H1 (cell line): ENCODE measurements around the gene ANKRD40. TPM values are rescaled to one million over a fixed set of nuclear protein-coding genes. Genes with fewer than 3 reads are reported as not detected.

Experiments used
- CTCF ChIA-PET: fragments of 300-600 bp; sonication (Branson Sonifier 250); formaldehyde crosslinking; loops from one replicate; lab custom pipeline; 2021; ENCODE audit not compliant: partially characterized antibody; lab: Charles Lee
- POLR2A ChIA-PET: fragments of 300-600 bp; sonication (Branson Sonifier 250); formaldehyde crosslinking; loops from one replicate; lab custom pipeline; 2021; ENCODE audit warnings: inconsistent platforms; ENCODE audit not compliant: partially characterized antibody; lab: Charles Lee
- DNase-seq, 2 experiments: peaks; one replicate each; pipeline versions ENCODE4 v3.0.0 to v3.0.0-alpha.2; 2010 to 2022; ENCODE audit warnings: low spot score in 2 of 2, low read depth in 1 of 2, mixed read lengths in 1 of 2
- FAIRE-seq: peaks from 2 replicates; lab custom pipeline; 2011; peaks lifted over from hg19 to GRCh38; lab: Jason Lieb, UNC
- H2AFZ ChIP-seq: 2 replicates; pipeline ENCODE4 v1.8.1; 2012; ENCODE audit warnings: low read length, inconsistent platforms
- H2AK5ac ChIP-seq: 2 replicates; pipeline ENCODE4 v1.6.1; 2013; ENCODE audit warnings: low read depth, low read length
- H2BK120ac ChIP-seq: replicated peaks from 2 replicates; pipeline ENCODE3; 2013; ENCODE audit warnings: low read depth, low read length, inconsistent platforms
- H2BK12ac ChIP-seq: 2 replicates; pipeline ENCODE4 v1.6.1; 2013; ENCODE audit warnings: low read depth, low read length
- H2BK15ac ChIP-seq: 2 replicates; pipeline ENCODE4 v1.6.1; 2013; ENCODE audit warnings: low read length
- H2BK20ac ChIP-seq: 2 replicates; pipeline ENCODE4 v1.6.1; 2013; ENCODE audit warnings: low read length
- H2BK5ac ChIP-seq: 2 replicates; pipeline ENCODE4 v1.6.1; 2013; ENCODE audit warnings: low read depth, low read length
- H3K14ac ChIP-seq: 2 replicates; pipeline ENCODE4 v1.6.1; 2013; ENCODE audit warnings: inconsistent platforms; ENCODE audit not compliant: insufficient read length
- H3K18ac ChIP-seq: 2 replicates; pipeline ENCODE4 v1.6.1; 2013; ENCODE audit warnings: low read length; ENCODE audit errors: extremely low read depth
- H3K23ac ChIP-seq: 2 replicates; pipeline ENCODE4 v1.6.1; 2013; ENCODE audit warnings: inconsistent platforms; ENCODE audit not compliant: insufficient read length
- H3K23me2 ChIP-seq: 2 replicates; pipeline ENCODE4 v1.6.1; 2013; ENCODE audit warnings: low read depth, low read length
- H3K27ac ChIP-seq: 2 replicates; pipeline ENCODE4 v1.6.1; 2011; ENCODE audit warnings: low read depth, low read length, inconsistent platforms
- H3K27me3 ChIP-seq, 4 experiments: replicated peaks in 1 of 4; 1 replicate in 1 of 4; 2 replicates in 3 of 4; pipeline versions ENCODE4 v1.6.1 to v1.8.1; 2011 to 2013; ENCODE audit warnings: low read length in 3 of 4, mild to moderate bottlenecking in 3 of 4, inconsistent platforms in 2 of 4, mixed read lengths in 2 of 4, moderate library complexity in 1 of 4; ENCODE audit not compliant: control insufficient read depth in 3 of 4, insufficient read depth in 3 of 4; ENCODE audit errors: extremely low read depth in 1 of 4
- H3K36me3 ChIP-seq, 4 experiments: 2 replicates each; pipeline versions ENCODE4 v1.6.1 to v1.8.1; 2011 to 2013; ENCODE audit warnings: mild to moderate bottlenecking in 4 of 4, low read length in 3 of 4, moderate library complexity in 2 of 4, control low read depth in 1 of 4, inconsistent platforms in 1 of 4; ENCODE audit not compliant: insufficient read depth in 4 of 4, control insufficient read depth in 2 of 4
- H3K4ac ChIP-seq: replicated peaks from 2 replicates; pipeline ENCODE3; 2013; ENCODE audit warnings: low read length, low read depth, mixed read lengths, inconsistent platforms; ENCODE audit not compliant: insufficient read length
- H3K4me1 ChIP-seq, 4 experiments: replicated peaks in 1 of 4; 1 replicate in 1 of 4; 2 replicates in 3 of 4; pipeline versions ENCODE4 v1.6.1 to v1.8.1; 2011 to 2013; ENCODE audit warnings: low read length in 3 of 4, inconsistent platforms in 2 of 4, mixed read lengths in 1 of 4; ENCODE audit not compliant: insufficient read depth in 4 of 4, control insufficient read depth in 3 of 4
- H3K4me2 ChIP-seq, 2 experiments: 2 replicates each; pipeline versions ENCODE4 v1.6.1 to v1.8.1; 2011 to 2013; ENCODE audit warnings: low read depth in 2 of 2, low read length in 2 of 2, control low read depth in 1 of 2, inconsistent platforms in 1 of 2, mild to moderate bottlenecking in 1 of 2; ENCODE audit not compliant: insufficient read depth in 1 of 2
- H3K4me3 ChIP-seq, 4 experiments: fragments of 200-600, 300-600 bp in 1 of 4; sonication (generic), shearing (Covaris generic), sonication (Bioruptor Twin) in 1 of 4; 2 replicates each; pipeline versions ENCODE4 v1.5.1 to v1.8.1; 2011 to 2016; ENCODE audit warnings: low read length in 4 of 4, low read depth in 3 of 4, control low read depth in 2 of 4, inconsistent platforms in 2 of 4, mild to moderate bottlenecking in 2 of 4, mixed read lengths in 1 of 4, moderate library complexity in 1 of 4; ENCODE audit not compliant: insufficient read depth in 2 of 4; ENCODE audit errors: extremely low read depth in 1 of 4
- H3K56ac ChIP-seq: replicated peaks from 2 replicates; pipeline ENCODE3; 2013; ENCODE audit warnings: low read depth, mild to moderate bottlenecking, mixed read lengths, low read length, inconsistent platforms; ENCODE audit not compliant: insufficient read length
- H3K79me1 ChIP-seq: 2 replicates; pipeline ENCODE4 v1.6.1; 2013; ENCODE audit warnings: low read depth, low read length, control low read depth
- H3K79me2 ChIP-seq, 2 experiments: 2 replicates each; pipeline versions ENCODE4 v1.6.1 to v1.8.1; 2012 to 2013; ENCODE audit warnings: low read length in 2 of 2, mild to moderate bottlenecking in 2 of 2, inconsistent platforms in 1 of 2; ENCODE audit not compliant: insufficient read depth in 2 of 2, control insufficient read depth in 1 of 2
- H3K9ac ChIP-seq, 4 experiments: replicated peaks in 1 of 4; 1 replicate in 1 of 4; 2 replicates in 3 of 4; pipeline versions ENCODE4 v1.6.1 to v1.8.1; 2011 to 2013; ENCODE audit warnings: low read depth in 3 of 4, low read length in 3 of 4, control low read depth in 2 of 4, mild to moderate bottlenecking in 2 of 4, moderate library complexity in 2 of 4, inconsistent platforms in 1 of 4; ENCODE audit errors: extremely low read depth in 1 of 4
- H3K9me3 ChIP-seq, 2 experiments: 2 replicates each; pipeline versions ENCODE4 v1.6.1 to v1.8.1; 2012 to 2013; ENCODE audit warnings: mild to moderate bottlenecking in 2 of 2, moderate library complexity in 2 of 2, control low read depth in 1 of 2, inconsistent platforms in 1 of 2, low read depth in 1 of 2, low read length in 1 of 2, mixed read lengths in 1 of 2; ENCODE audit not compliant: insufficient read depth in 2 of 2
- H4K20me1 ChIP-seq, 2 experiments: replicated peaks in 1 of 2; 2 replicates each; pipeline versions ENCODE3 to v1.8.1; 2011 to 2013; ENCODE audit warnings: inconsistent platforms in 2 of 2, low read length in 2 of 2, mild to moderate bottlenecking in 1 of 2; ENCODE audit not compliant: insufficient read depth in 2 of 2, control insufficient read depth in 1 of 2
- H4K5ac ChIP-seq: 2 replicates; pipeline ENCODE4 v1.6.1; 2013; ENCODE audit warnings: low read length, low read depth, mixed read lengths, inconsistent platforms; ENCODE audit not compliant: insufficient read length
- H4K8ac ChIP-seq: 2 replicates; pipeline ENCODE4 v1.8.0; 2013; ENCODE audit warnings: mild to moderate bottlenecking, moderate library complexity, low read length, inconsistent platforms; ENCODE audit not compliant: insufficient read depth; ENCODE audit errors: extremely low read depth
- H4K91ac ChIP-seq: replicated peaks from 2 replicates; pipeline ENCODE3; 2013; ENCODE audit warnings: low read length, mixed read lengths, inconsistent platforms; ENCODE audit not compliant: insufficient read length
- CEBPB ChIP-seq: IDR thresholded peaks from 2 replicates; pipeline ENCODE4 v1.6.1; 2012; ENCODE audit warnings: low read depth, low read length
- EP300 ChIP-seq, 2 experiments: IDR thresholded peaks; 1 replicate in 1 of 2; 2 replicates in 1 of 2; pipeline ENCODE4 v1.6.1; 2011 to 2012; ENCODE audit warnings: low read depth in 2 of 2, low read length in 2 of 2, mild to moderate bottlenecking in 2 of 2, borderline replicate concordance in 1 of 2, inconsistent platforms in 1 of 2, moderate library complexity in 1 of 2
- MAFK ChIP-seq: IDR thresholded peaks from 2 replicates; pipeline ENCODE4 v1.6.1; 2012; ENCODE audit warnings: low read depth, mild to moderate bottlenecking, improper control_type of control experiment, low read length
- NANOG ChIP-seq: IDR thresholded peaks from 2 replicates; pipeline ENCODE4 v1.6.1; 2011; ENCODE audit warnings: low read length, low read depth, mild to moderate bottlenecking, inconsistent platforms; ENCODE audit not compliant: insufficient read depth, poor library complexity, severe bottlenecking
- RAD21 ChIP-seq, 2 experiments: IDR thresholded peaks in 1 of 2; conservative IDR thresholded peaks in 1 of 2; 2 replicates each; pipeline ENCODE4 v1.6.1; 2011; ENCODE audit warnings: low read depth in 2 of 2, low read length in 2 of 2, improper control_type of control experiment in 1 of 2, inconsistent platforms in 1 of 2, mild to moderate bottlenecking in 1 of 2, moderate library complexity in 1 of 2
- SP2 ChIP-seq: IDR thresholded peaks from 2 replicates; pipeline ENCODE4 v1.6.1; 2012; ENCODE audit warnings: mild to moderate bottlenecking, low read length, inconsistent platforms
- ZNF274 ChIP-seq: IDR thresholded peaks from 2 replicates; pipeline ENCODE4 v1.7.0; 2012; ENCODE audit warnings: low read length, borderline replicate concordance; ENCODE audit errors: extremely low read depth
- WGBS, 2 experiments: shearing (Covaris generic) in 1 of 2; methylation state at CpG; one replicate each; pipeline versions ENCODE4 v1.1.6 to v1.1.7; 2013 to 2015; ENCODE audit warnings: low lambda C conversion rate in 2 of 2, mixed read lengths in 2 of 2, inconsistent platforms in 1 of 2, low coverage in 1 of 2, missing lambda C conversion rate in 1 of 2; ENCODE audit not compliant: insufficient replicate concordance in 2 of 2, insufficient coverage in 1 of 2, insufficient read length in 1 of 2; ENCODE audit errors: extremely low coverage in 1 of 2, missing lambda C conversion rate in 1 of 2; 5-methylcytosine and 5-hydroxymethylcytosine counted together
- polyA plus RNA-seq, 7 experiments: library from polyadenylated mRNA; depleted of rRNA in 3 of 7; stranded (reverse) in 5 of 7; unstranded in 2 of 7; fragments of >200 nt in 5 of 7; fragments of 200-250 nt in 2 of 7; gene quantifications; 1 replicate in 5 of 7; 2 replicates in 1 of 7; 4 replicates in 1 of 7; pipeline versions ENCODE4 v1.2.1 to v1.2.3, GENCODE V29; 2011 to 2013; ENCODE audit warnings: missing spikeins in 2 of 7, mixed read lengths in 2 of 7
- total RNA-seq: library from RNA; stranded (reverse); fragmentation: NEBNext Ultra II Directional; extraction: Animal tissue kit (Norgen Biotek cat#: 25700); gene quantifications from 2 replicates; pipeline ENCODE4 v1.2.1, GENCODE V29; 2021

Gene ANKRD40
- total and polyA plus RNA-seq, 2 of the 8 experiments (the other 6 are each of a cell fraction or from before 2014, with no cell fraction given): 26.1 to 50.1 TPM

DNA sequence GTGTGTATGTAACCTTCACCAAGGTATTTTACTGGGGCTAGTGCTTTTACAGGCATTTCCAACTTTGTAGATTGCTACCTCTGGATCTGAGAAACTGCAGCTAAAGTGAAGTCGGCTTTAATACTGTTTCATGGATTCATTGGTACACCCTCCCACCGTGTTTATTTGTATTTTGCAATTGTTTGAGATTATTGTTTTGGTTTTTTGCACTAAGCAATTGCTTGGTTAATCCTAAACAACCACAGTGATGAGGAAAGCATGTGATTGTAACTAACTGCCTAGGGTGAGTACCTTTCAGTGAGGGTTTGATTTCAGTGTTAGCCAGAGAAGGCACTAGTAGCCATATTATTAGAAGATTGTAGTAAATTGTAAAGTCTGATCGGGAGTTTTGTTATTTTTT lies 15.0 kb upstream of the ANKRD40 start:
- ChIA-PET CTCF (no interaction called here), POLR2A (interaction anchor here (0.9 to 1.0 kb wide), 2 partner anchors 12 to 17 kb away, joined by 3 read pairs; no protein-coding TSS in a partner anchor)
- H3K4me1 ChIP-seq: peaks cover 0 to 8% (median 2%) of the 10 kb centered on the region in 4 experiments; a peak in 3 of 7 replicates
- FAIRE-seq: no peak
- peak overlapping the region in 1 of 4 experiments; percentile 74; a peak in 1 of 7 replicates for H3K9ac ChIP-seq
- H4K5ac ChIP-seq: no peak overlapping the region
- no peak overlapping the region for H2AK5ac ChIP-seq
- no peak overlapping the region for H4K8ac ChIP-seq
- TF ChIP-seq RAD21 (IDR thresholded peaks at IDR 0.05 in 1 of 2, conservative IDR thresholded peaks at IDR 0.05 in 1 of 2; ENCODE audit: low read depth in 2 of 2, low read length in 2 of 2) (no peak), SP2 (no peak), CEBPB (no peak), ZNF274 (no peak), NANOG (no peak), MAFK (no peak), EP300 (IDR thresholded peaks at IDR 0.05; ENCODE audit: borderline replicate concordance in 1 of 2, low read depth in 2 of 2, low read length in 2 of 2) (no peak)
- 80% methylated on average over 3 of the region's 3 CpGs; no CpG with 5 or more reads in 1 of the 2 experiments for WGBS, 2 experiments
- no peak overlapping the region for H4K91ac ChIP-seq
- H2BK120ac ChIP-seq: no peak overlapping the region
- no peaks in the 10 kb centered on the region for H3K27me3 ChIP-seq
- peak overlapping the region; percentile 22 to 92; a peak in 2 of 4 replicates for H3K4me2 ChIP-seq
- no peak overlapping the region for H3K4ac ChIP-seq
- no peak overlapping the region for H3K23ac ChIP-seq
- no peak overlapping the region for H3K14ac ChIP-seq
- no peak overlapping the region for H2BK12ac ChIP-seq
- H2BK20ac ChIP-seq: no peak overlapping the region
- H3K79me2 ChIP-seq: peaks cover 76 to 84% of the 10 kb centered on the region in 2 experiments
- H3K18ac ChIP-seq: no peak overlapping the region
- H3K56ac ChIP-seq: no peak overlapping the region
- H3K4me3 ChIP-seq: peak overlapping the region in 1 of 4 experiments; percentile 34; a peak in 1 of 8 replicates
- H3K9me3 ChIP-seq: no peaks in the 10 kb centered on the region
- no peaks in the 10 kb centered on the region; the same call in 1 of the 2 replicates for H3K23me2 ChIP-seq
- no peak overlapping the region for H2BK15ac ChIP-seq
- H3K79me1 ChIP-seq: no peaks in the 10 kb centered on the region
- H4K20me1 ChIP-seq: peaks cover 29 to 34% of the 10 kb centered on the region in 2 experiments
- H3K27ac ChIP-seq: no peak overlapping the region
- no peak overlapping the region for H2AFZ ChIP-seq
- H3K36me3 ChIP-seq: peaks cover 0 to 5% (median 1%) of the 10 kb centered on the region in 4 experiments; a peak in 1 of 8 replicates
- no peak overlapping the region for H2BK5ac ChIP-seq
- DNase-seq: no peak
